Stimulated activated CD8-positive, alpha-beta memory T cell treated with anti-CD3 and anti-CD28 coated beads, Interleukin-7, amount 100 ng/mL, for 4 hours (primary cell): ENCODE results near the gene C7orf25.

Experiments
- DNase-seq, 2 donors: peaks; one replicate each; pipeline ENCODE4 v3.0.0-alpha.2; 2020; ENCODE audit warnings: low read depth in 2 of 2

The C7orf25 gene

DNA sequence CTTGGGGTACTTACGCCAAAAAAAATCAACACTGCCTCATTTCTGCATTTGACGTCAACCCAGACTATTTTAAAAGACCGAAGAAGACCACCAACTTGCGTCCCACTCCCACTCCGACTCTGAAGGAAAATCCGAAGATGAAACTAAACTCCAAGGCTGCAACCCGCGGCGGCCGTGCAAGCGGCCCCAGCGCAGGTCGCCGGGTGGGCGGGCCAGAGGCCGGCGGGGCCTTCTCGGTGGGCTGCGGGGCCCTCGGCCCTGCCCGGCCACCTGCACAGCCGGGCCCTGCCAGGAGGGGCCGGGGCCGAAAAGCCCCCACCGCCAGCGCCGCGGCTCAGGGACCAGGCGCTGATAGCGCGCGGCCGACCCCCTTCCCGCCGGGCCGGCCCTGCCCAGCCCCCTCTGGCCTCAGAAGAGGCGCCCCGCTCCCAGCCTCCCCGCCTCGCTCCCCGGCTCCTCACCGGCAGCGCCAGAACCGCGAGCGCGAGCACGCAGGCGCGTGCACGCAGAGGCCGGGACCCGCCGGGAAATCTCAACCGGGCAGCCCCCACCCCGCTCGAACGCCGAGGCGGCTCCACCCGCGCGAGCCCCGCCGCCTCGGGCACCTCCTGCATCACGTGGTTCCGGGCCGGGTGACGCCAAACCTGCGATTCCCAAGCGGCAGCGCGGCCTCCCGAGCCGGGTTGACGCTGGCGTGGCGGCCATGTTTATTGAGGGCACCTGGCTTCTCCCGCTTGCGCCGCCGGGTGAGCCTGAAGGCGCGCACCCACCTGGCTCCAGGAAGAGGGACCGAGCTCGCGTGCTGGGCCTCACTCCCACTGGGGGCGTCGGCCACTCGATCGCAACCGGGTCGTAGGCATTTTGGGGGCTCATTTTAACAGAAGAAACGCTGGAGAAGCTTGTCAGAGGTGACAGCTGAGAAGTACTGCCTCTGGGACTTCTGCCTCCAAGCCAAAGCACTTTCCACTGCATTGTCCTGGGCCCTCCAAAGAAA lies at the start of gene C7orf25:
C7orf25 (minus strand) TSS at position 617 of the 994 bp plus-strand sequence. CDS start 1,170 bp downstream, outside the sequence.
- DNase-seq, result peak; percentile 88 to 93

DNA sequence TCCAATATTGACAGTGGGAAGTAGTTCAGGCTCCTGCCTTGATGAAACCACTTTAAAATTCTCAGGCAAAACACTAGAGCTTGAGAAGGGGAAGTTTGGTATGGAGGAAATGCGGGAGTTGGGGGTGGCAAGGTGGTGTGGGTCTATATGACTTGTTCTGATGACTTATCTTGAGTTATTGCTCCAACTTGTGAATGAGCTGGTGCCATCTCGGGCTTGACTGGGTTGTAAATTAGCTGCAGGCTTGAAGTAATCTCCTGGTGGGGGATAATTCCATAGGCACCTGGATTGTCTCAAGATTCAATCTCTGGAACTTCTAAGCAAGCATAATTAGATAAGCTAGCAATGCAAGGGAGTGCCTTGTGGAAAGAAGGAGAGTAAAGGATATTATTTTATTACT lies 49.3 kb upstream of the C7orf25 start:
- no peak for DNase-seq

DNA sequence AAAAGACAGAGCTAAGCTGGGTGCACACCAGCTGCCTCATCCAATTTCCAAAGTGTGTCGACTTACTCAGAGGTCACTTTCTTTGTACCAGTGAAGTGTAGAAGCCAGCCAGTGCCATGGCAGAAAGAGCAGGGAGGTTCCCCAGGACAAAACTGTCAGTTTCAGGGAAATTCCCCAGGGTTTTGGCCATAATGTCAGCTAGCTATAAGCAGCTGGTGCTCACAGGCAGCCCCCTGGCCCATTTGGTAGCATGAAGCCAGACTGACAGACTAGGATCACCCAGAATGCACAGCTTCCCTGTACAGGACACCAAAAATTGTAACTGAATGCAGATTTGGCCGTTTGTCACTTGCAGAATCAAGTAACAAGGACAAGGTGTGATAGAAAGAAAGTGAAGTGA lies 48.9 kb upstream of the C7orf25 start:
- DNase-seq, result no peak

DNA sequence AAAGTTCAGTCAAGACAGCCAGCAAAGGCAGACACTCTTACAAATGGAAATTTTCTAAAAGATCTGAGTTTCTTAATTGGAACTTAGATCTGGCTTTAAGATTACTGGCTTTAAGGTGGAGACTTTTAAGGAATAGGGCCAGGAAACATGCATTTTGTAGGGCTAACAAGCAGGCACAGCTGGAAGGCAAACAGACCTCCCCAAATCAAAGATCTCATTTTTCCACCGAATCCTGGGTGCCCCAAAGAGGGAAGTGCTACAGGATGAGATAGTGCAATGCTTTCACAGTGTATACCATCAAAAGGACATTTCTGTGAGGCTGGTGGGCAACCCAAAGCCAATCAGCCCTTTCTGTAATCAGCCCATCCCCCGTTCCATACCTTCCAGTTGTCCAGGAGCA lies 47.7 kb upstream of the C7orf25 start:
- DNase-seq, result no peak

DNA sequence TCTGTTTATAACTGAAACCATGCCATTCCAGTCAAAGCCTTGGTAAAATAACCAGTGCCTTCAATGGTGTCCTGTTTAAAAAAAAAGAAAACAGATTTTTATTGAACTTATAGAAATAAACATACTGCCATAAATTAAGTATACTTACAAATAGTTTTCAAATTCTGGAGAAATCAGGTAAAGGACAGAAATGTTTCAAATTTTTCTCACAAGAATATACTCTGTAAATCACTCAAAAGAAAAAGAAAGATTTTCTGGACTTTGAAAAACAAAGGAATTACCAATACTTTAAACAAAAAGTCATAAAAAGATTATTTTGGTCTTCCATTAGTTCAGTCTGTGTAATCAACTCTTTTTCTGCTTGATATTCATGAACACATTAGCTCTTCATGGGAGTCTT lies 44.2 kb upstream of the C7orf25 start:
- no peak for DNase-seq

DNA sequence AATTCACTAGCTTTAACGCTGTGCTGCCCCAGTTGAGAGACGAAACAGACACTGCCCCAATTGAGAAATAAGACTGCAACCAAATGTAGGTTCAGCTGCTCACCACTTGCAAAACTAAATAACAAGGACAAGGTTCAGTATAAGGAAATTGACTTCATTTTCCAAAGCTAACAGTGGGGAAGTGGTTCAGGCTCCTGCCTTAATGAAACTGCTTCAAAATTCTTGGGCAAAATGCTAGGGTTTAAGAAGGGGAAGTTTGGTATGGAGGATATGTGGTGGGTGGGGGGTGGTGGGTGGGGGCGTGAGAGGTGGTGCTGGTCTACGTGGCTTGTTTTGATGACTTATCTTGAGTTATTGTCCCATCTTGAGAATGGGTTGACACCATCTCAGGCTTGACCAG lies 42.1 kb upstream of the C7orf25 start:
- no peak for DNase-seq

DNA sequence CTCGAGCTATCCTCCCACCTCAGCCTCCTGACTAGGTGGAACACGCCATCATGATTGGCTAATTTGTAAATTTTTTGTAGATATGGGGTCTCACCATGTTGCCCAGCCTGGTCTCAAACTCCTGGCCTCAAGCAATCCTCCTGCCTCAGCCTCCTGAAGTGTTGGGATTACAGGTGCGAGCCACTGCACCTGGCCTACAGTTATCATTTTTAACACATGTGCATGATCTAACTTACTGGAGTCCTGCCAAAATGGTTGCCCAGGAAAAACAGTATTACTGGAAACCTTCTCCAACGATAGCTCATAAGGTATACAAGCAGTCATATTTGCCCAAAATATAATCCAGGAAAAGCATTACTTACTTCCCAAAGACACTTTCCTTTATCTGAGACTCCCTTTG lies 40.5 kb upstream of the C7orf25 start:
- no peak for DNase-seq

DNA sequence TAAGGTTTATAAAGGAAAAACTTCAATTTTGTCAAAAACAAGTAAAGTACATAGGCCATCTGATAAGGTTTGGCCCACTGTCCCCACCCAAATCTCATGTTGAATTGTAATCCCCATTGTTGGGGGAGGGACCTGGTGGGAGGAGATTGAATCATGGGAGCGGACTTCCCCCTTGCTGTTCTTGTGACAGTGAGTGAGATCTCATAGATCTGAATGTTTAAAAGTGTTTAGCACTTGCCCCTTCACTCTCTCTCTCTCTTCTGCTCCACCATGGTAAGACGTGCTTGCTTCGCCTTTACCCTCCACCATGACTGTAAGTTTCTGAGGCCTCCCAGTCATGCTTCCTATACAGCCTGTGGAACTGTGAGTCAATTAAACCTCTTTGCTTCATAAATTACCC lies 38.5 kb upstream of the C7orf25 start:
- no peak for DNase-seq

DNA sequence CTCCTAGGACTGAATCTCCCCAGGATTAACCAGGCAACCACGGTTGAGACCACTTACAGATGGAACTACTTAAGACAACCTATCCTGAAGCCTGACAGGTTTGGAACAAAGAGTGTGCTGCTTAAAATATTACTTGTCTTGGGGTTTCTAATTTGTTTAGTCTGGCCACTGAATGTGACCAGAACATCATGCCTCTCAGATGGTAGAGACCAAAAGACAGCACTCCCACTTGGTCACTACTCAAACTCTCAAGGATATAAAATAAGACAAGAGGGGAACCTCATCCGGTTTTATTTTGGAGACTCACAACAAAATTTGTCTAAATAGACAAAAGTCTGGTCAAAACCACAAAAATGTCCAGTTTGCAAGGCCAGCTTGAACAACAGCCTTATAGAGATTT lies 35.7 kb upstream of the C7orf25 start:
- no peak for DNase-seq

DNA sequence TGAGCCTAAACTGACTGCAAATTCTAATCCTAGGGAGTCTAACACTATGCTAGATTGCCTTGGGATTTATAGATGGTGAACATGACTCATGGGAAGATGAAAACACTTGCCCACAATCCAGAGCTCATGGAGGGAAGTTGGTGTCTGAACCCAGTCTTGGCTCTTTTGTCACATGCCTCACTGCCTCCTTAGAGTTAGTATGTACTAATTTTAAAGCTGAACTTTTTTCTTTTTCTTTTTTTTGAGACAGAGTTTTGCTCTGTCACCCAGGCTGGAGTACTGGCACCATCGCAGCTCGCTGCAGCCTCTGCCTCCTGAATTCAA lies 34.7 kb upstream of the C7orf25 start:
- no peak for DNase-seq

DNA sequence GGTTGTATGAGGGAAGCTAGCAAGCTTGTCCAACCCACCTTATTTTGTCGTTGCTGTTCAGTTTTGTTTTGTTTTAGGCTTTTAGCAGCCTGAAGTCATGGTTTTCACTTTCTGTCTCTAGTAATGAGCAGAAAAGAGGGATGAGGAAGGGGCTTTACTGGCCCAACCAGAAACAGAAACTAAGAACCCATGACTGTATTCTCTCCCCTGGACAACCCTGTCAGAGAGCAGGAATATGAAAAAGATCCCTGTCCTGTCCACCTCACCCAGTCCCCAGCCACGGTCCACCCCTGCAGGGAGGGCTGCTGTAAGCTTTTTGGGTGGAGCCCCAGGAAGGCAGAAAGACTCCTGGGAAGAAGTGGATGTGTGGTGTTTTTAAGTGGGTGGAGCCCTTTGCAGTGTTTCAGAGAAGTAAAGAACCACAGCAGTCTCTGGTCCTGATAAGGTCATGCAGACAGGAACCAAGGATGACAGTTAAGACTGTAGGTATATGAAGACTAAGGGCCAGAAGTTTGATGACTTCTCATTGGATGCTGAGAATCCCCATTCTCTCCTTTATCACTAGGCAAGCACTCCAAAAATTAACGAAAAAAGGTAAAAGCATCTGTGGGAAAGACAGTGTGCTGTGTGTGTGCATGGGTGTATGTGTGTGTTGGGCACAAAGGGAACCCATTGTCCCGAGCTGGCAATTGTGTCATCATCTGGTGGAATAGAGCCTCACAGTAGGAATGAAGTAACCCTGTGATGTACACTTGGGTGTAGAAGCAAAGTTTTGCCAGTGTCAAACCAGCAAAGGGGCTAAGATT lies 34.2 kb upstream of the C7orf25 start:
- DNase-seq, result no peak

DNA sequence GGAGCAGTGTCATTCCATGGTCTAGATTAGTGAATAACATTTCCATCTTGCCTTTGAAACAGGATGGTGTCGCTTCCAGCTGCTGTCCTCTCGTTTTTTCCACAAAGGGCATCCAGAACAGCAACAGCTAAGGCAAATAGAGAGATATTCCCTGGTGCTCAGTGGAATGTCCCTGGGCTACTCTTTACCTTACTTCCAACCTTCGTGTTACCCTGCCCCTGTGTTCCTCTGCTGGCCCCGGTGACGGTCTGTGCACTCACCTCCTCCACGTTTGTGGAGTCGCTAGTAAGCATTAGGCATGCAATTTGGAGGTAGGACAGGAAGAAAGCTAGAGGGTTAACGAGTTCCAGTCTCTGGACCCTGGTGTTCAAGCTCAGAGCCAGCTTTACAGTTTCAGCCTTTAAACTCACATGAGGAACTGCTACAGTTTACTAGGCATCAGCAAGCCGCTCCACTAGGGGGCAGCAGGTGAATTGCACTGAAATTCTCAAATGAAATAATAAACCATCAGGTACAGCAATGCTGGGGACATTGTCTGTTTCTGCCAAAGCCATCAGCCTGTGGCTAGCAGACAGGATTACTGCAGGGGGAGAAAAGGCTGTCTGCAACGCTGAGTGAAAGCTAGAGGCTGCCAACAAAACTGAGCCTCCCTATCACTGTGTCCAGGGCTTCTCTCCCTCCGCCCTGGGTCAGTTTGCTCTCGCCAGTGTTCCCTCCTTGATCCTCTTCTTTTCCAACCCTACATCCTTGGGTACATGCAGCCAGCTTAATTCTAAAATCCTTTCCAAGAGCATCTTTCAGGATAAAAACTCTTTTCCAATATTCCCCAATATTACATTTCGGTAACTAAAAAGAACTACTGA lies 29.3 kb upstream of the C7orf25 start:
- peak; percentile 49 for DNase-seq

DNA sequence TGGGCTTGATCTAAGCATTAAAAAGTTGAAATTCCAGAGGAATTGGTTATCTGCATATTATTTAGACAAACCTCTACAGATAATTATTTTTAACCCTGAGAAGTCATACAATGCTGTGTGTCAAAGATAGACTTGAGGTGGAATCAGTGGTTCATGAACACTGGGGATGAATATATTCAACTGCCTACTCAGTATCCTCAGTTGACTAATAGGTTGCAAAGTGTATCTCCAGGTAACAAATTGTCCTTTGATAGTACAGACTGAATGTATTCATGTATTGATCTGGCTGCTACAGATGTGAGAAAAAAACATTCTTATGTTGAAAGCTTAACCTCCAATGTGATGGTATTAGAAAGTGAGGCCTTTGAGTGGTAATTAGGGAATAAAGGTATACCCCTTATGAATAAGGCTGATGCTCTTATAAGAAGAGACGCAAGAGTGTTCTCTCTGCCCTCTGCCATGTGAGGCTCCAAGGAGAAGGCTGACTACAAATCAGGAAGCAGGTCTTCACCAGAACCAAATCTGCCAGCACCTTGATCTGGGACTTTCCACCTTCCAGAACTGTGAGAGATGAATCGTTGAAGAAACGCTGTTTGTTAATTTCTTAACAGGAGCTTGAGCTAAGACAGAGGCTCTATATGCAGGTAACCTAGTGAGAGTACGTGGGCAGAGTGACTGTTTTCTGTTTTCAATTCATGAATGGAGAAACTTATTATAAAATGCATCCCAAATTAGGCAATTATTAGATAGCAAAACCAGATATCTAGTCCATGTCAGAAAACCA lies 27.8 kb upstream of the C7orf25 start:
- DNase-seq, result no peak

DNA sequence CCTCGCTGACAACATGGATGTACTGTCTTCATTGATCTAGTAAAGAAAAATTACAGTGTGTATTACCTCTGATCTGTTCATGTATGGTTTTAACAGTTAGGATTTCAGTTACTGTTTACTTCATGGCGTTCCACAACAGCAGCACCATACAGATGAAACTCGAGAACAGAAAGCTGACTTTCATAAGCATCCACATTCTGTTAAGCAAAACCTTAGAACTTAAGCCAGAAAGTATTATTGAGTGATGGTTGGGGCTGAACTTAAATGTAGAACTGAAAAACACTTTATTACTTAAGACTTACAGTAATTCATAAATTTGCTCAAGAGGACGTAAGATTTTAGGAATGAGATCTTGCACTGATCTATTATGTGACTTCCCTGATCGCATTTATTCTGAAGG lies 24.0 kb upstream of the C7orf25 start:
- DNase-seq, result no peak

DNA sequence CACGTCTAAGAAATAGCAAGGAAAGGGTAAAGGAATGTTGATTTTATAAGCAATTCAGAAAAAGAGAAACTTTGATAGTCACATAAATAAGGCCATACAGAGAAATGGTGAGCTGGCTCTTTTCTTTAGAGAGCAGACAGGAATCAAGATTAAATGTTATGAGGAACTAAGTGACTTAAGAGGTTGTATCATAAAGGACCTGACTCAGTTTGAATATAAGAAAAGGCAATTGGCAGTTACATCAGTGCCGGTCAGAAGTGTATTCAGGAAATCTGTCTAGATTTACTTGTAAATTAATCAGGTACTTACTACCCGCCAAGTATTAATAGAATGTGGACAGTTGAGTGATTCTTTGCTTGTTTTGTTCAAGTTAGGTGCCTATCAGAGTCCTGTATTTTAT lies 22.4 kb upstream of the C7orf25 start:
- no peak for DNase-seq

DNA sequence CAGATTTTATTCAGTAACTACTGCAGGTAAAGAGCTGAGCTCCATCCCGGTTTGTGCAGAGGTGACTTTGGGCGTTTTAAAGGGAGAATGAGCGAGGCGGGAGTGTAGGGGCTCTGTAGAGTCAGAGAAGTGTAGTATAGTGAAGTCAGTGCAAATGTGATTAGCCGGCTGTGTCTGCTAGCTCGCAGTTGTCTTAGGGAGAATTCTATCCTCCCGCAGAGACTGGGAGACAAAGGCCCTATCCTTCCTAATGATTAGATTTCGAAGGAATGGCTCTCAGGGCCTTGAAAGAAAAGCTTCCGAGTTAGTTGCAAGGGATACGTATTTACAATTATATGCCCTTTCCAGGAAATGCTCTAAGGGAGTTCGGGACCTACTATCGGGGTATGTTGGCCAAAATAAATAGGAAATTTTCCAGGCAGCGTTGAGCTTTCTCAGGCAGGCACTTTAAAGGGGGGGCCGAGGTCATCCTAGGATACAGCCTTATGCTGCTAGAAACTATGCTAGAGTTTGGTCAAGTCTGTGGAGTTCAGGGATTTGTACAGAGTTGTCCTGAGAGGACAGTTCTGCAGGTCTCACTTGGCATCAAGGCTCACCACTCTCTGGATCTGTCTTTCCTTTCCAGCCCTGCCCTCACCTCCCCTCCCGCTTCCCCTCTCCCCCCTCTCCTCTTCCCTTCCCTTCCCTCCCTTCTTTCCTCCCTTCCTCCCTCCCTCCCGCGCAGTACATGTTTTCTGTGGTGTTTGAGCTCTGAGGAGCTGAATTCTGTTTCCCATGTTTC lies 21.1 kb upstream of the C7orf25 start:
- DNase-seq, result no peak

DNA sequence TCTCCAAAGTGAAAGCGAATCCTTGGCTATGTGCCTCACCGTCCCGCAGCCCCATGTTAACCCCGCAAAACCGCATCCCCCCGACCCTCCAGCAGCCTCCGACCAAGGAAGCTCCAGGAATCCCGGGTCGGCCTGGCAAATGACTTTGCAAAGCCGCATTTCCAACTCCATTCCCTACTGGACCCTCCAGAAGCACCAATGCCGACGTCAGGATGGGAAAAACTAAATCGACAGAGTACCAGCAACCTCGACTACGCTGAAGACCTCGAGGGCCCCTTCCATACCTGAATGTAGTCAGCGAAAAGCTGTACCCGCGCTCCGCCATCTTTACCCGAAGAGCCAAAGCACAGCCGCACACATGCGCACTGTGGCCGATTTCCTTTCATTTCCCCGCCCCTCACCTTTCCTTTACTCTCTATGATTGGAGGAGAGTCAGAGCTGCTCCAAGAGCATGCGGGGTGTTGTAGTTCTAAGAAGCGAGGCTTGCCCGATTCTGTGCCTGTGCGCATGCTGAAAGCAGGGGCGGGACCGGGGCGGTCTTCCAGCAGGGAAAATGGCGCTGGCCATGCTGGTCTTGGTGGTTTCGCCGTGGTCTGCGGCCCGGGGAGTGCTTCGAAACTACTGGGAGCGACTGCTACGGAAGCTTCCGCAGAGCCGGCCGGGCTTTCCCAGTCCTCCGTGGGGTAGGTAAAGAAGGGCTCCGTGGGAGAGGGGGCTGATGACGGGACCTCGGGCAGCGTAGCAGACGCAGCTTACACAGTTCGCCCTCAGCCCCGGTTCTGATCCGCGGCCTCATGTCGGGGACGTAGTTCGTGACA lies 20.2 kb upstream of the C7orf25 start, which contains the start of the genes MRPL32 and PSMA2:
MRPL32 (plus strand) TSS at position 543 of the 818 bp plus-strand sequence; CDS start at position 554, 11 bp downstream.
PSMA2 (minus strand) TSS at position 341 of the 818 bp plus-strand sequence; CDS start at position 325, 16 bp downstream.
- peak; percentile 93 to 95 for DNase-seq

DNA sequence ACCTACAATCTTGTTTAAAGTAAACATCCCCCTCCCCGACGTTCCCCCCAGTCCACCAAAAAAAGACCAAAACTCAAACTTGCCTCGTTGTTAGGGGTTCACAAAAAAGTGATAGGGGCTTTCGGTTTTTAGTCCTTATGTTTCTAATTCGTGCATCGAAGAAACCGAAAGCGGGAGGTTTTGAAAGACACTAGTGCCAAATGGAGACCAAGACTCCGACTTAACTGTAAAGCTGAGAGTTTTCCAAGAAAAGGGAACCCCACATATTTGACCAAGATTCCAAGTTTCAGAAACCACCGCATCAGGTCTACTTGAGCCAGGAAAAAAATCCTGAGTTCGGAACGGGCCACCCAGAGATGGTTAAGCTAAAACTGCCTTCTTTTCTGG lies 19.6 kb upstream of the C7orf25 start:
- DNase-seq, result no peak

DNA sequence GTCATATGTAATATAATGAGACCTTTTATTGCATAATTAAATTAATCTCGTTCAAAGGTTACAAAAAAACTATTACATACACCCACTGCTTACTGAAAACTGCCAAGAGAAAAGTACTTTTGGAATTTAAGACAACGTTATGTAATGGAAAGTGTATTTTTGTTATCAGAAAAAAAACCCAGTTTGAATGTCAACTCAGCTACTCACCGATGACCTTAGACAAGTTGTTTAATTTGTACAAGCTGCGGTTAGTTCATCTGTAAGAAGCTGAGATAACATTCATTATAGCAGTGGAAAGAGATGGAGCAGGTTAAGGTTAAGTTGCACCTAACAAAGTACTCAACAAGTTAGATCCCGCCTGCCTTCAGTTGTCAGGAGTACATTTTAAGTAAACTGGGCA lies 19.0 kb upstream of the C7orf25 start:
- DNase-seq, result no peak
